ENCODE measurements around the gene ATP1A4. TPM values are rescaled to one million over a fixed set of nuclear protein-coding genes. Genes with fewer than 3 reads are reported as not detected.
A peak's percentile ranks its signal among the peaks of the same experiment; 100 is the strongest.

Gene ATP1A4
- total RNA-seq, 1 donor, result not detected

DNA sequence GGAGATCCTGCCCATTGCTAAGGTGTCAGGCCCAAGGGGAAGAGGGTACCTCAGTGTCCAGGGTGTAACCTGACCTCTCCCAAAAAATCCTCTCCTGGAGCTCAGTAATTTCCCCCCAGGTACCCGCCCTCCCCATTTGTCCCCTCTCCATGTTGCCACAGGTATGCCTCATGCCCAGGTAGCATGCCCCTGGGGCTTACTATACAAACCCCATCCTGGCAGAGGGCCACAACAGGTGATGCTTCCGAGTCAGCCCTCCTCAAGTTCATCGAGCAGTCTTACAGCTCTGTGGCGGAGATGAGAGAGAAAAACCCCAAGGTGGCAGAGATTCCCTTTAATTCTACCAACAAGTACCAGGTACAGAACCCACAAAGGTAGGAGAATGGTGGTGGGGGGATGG is 15.7 kb downstream of the ATP1A4 start:
- Histone ChIP-seq H3K79me2 (ENCODE audit: insufficient read depth, low read length) (no peaks in the 10 kb centered on the region), H3K4me3 (ENCODE audit: insufficient read depth, low read length) (no peak overlapping the region), H3K9me3 (ENCODE audit: low read depth, low read length) (no peaks in the 10 kb centered on the region), H2AFZ (ENCODE audit: low read length) (no peak overlapping the region), H3K4me2 (ENCODE audit: insufficient read depth, low read length) (no peak overlapping the region), H4K20me1 (ENCODE audit: insufficient read depth, low read length) (no peaks in the 10 kb centered on the region), H3K36me3 (ENCODE audit: insufficient read depth, low read length) (no peaks in the 10 kb centered on the region), H3K27me3 (ENCODE audit: insufficient read depth, low read length) (peaks cover 11% of the 10 kb centered on the region), H3K27ac (ENCODE audit: low read depth, low read length) (no peak overlapping the region), H3K4me1 (ENCODE audit: insufficient read depth, low read length) (peaks cover 33% of the 10 kb centered on the region)
- TF ChIP-seq, protein P1, sequence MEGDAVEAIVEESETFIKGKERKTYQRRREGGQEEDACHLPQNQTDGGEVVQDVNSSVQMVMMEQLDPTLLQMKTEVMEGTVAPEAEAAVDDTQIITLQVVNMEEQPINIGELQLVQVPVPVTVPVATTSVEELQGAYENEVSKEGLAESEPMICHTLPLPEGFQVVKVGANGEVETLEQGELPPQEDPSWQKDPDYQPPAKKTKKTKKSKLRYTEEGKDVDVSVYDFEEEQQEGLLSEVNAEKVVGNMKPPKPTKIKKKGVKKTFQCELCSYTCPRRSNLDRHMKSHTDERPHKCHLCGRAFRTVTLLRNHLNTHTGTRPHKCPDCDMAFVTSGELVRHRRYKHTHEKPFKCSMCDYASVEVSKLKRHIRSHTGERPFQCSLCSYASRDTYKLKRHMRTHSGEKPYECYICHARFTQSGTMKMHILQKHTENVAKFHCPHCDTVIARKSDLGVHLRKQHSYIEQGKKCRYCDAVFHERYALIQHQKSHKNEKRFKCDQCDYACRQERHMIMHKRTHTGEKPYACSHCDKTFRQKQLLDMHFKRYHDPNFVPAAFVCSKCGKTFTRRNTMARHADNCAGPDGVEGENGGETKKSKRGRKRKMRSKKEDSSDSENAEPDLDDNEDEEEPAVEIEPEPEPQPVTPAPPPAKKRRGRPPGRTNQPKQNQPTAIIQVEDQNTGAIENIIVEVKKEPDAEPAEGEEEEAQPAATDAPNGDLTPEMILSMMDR (IDR thresholded peaks at IDR 0.05; ENCODE audit: extremely low read depth, low read depth, low read length), result no peak
- no peak for DNase-seq (ENCODE audit: insufficient read length, low spot score, missing footprints)

DNA sequence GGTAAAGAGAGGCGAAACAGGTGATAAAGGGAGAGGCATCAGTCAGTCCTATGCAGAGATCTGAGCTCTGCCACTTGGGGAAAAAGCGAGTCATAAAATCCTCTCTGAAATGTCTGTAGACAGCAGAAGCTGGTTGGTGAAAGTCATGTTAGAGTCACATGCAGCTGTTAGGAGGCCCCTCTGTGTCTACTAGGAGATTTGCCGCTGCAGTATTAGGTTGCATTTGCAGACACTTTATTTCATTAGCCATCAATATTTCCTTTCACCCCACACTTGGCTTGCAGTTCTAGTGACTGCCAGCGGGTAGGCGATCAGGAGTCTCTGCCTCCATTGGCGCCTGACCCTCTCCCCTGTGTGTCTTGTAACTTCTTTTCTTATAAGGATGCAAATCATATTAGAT is 16.2 kb downstream of the ATP1A4 start:
- Histone ChIP-seq H4K20me1 (ENCODE audit: insufficient read depth, low read length) (no peaks in the 10 kb centered on the region), H3K9me3 (ENCODE audit: low read depth, low read length) (no peaks in the 10 kb centered on the region), H3K27ac (ENCODE audit: low read depth, low read length) (no peak overlapping the region), H3K4me1 (ENCODE audit: insufficient read depth, low read length) (peaks cover 33% of the 10 kb centered on the region), H3K36me3 (ENCODE audit: insufficient read depth, low read length) (no peaks in the 10 kb centered on the region), H3K4me3 (ENCODE audit: insufficient read depth, low read length) (no peak overlapping the region), H3K4me2 (ENCODE audit: insufficient read depth, low read length) (no peak overlapping the region), H2AFZ (ENCODE audit: low read length) (no peak overlapping the region), H3K27me3 (ENCODE audit: insufficient read depth, low read length) (peaks cover 11% of the 10 kb centered on the region), H3K79me2 (ENCODE audit: insufficient read depth, low read length) (no peaks in the 10 kb centered on the region)
- TF ChIP-seq, protein P1 (IDR thresholded peaks at IDR 0.05; ENCODE audit: extremely low read depth, low read depth, low read length), result no peak
- peak; percentile 37 for DNase-seq (ENCODE audit: insufficient read length, low spot score, missing footprints)

DNA sequence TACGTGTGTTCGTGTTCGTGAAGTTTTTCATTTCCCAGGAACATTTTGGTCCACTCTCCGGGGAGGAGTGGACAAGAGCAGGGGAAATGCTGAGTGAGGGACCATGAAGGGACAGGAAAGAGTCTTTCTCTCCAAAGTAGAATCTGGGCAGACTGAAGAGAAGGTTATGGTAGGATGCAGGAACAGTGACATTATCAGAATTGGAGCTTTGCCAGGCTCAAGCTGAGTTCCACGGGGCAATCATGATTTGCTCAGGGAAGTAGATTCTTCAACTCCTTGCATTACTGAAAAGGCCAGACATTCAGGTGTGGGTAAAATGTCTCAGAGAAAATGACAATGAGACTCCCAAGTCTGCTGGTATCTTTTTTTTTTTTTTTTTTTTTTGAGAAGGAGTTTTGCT is 16.6 kb downstream of the ATP1A4 start:
- Histone ChIP-seq H4K20me1 (ENCODE audit: insufficient read depth, low read length) (no peaks in the 10 kb centered on the region), H2AFZ (ENCODE audit: low read length) (no peak overlapping the region), H3K4me3 (ENCODE audit: insufficient read depth, low read length) (no peak overlapping the region), H3K4me2 (ENCODE audit: insufficient read depth, low read length) (no peak overlapping the region), H3K9me3 (ENCODE audit: low read depth, low read length) (no peaks in the 10 kb centered on the region), H3K27ac (ENCODE audit: low read depth, low read length) (no peak overlapping the region), H3K36me3 (ENCODE audit: insufficient read depth, low read length) (no peaks in the 10 kb centered on the region), H3K27me3 (ENCODE audit: insufficient read depth, low read length) (peaks cover 11% of the 10 kb centered on the region), H3K79me2 (ENCODE audit: insufficient read depth, low read length) (no peaks in the 10 kb centered on the region), H3K4me1 (ENCODE audit: insufficient read depth, low read length) (peaks cover 33% of the 10 kb centered on the region)
- no peak for DNase-seq (ENCODE audit: insufficient read length, low spot score, missing footprints)
- TF ChIP-seq, protein P1 (IDR thresholded peaks at IDR 0.05; ENCODE audit: extremely low read depth, low read depth, low read length), result no peak

DNA sequence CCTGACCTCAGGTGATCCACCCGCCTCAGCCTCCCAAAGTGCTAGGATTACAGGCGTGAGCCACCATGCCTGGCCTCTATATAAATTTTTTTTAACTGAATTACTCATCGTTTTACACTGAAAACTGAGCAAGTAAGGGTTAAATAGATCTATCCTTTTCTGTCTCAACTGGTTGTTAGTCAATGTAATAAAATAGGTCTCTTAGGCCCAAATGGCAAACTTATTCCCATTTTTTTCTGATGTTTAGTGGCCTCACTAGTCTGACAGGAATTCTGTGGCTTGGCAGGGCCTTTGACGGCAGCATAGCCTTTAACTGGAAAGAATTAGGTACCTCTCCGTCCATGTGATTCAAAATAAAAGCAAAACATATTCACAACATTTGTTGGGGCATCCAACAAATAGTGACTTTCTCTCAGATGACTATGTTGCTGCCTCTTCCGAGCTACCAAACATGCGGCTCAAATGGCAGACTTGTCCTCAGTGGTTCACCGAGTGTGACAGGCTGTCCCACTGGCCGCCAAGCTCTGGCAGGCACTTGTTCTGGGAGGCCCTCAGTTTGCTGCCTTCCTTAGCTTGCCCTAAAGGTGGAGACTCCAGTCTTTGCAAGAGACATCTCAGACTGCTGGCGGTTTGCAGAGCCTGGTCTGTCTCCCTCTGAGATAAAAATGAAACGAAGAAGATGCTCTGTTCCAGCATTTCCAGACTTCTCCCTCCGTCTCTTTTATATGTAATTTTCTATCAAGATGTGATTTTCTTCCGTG is 17.4 kb downstream of the ATP1A4 start:
- Histone ChIP-seq H4K20me1 (ENCODE audit: insufficient read depth, low read length) (no peaks in the 10 kb centered on the region), H3K27me3 (ENCODE audit: insufficient read depth, low read length) (peaks cover 18% of the 10 kb centered on the region), H2AFZ (ENCODE audit: low read length) (peak overlapping the region; percentile 69), H3K36me3 (ENCODE audit: insufficient read depth, low read length) (no peaks in the 10 kb centered on the region), H3K27ac (ENCODE audit: low read depth, low read length) (no peak overlapping the region), H3K79me2 (ENCODE audit: insufficient read depth, low read length) (no peaks in the 10 kb centered on the region), H3K4me1 (ENCODE audit: insufficient read depth, low read length) (peaks cover 33% of the 10 kb centered on the region), H3K9me3 (ENCODE audit: low read depth, low read length) (no peaks in the 10 kb centered on the region), H3K4me2 (ENCODE audit: insufficient read depth, low read length) (peak overlapping the region; percentile 37), H3K4me3 (ENCODE audit: insufficient read depth, low read length) (no peak overlapping the region)
- peak; percentile 80 for DNase-seq (ENCODE audit: insufficient read length, low spot score, missing footprints)
- TF ChIP-seq, protein P1 (IDR thresholded peaks at IDR 0.05; ENCODE audit: extremely low read depth, low read depth, low read length), result no peak

Measured in osteoblast (primary cell).